ENCODE data around the gene TMEM170B. TPM values are rescaled to one million over a fixed set of nuclear protein-coding genes. Genes with fewer than 3 reads are reported as not detected.

The TMEM170B gene
- total and polyA plus RNA-seq, 2 of the 8 experiments (the other 6 are each of a cell fraction or from before 2014, with no cell fraction given): 0.80 to 4.3 TPM

DNA sequence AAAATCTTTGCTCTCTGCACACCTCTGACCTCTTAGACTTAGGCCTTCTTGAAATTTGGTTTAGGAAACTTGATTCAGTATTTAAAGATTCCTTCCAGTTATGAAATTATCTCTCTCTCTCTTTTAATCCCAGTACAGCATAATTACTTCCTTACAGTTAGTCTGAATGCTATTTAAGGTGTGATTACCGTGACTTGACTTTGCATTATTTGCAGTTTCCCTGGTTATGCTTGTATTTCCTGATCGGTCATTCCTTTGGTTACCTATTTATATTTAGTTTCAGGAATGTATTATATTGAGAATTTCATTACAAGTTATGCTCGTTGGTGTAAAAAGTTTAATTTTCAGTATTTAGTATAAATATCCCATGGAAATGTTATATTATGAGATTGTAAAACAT is 16.3 kb downstream of the TMEM170B start (continued):
- TF ChIP-seq, protein P1, sequence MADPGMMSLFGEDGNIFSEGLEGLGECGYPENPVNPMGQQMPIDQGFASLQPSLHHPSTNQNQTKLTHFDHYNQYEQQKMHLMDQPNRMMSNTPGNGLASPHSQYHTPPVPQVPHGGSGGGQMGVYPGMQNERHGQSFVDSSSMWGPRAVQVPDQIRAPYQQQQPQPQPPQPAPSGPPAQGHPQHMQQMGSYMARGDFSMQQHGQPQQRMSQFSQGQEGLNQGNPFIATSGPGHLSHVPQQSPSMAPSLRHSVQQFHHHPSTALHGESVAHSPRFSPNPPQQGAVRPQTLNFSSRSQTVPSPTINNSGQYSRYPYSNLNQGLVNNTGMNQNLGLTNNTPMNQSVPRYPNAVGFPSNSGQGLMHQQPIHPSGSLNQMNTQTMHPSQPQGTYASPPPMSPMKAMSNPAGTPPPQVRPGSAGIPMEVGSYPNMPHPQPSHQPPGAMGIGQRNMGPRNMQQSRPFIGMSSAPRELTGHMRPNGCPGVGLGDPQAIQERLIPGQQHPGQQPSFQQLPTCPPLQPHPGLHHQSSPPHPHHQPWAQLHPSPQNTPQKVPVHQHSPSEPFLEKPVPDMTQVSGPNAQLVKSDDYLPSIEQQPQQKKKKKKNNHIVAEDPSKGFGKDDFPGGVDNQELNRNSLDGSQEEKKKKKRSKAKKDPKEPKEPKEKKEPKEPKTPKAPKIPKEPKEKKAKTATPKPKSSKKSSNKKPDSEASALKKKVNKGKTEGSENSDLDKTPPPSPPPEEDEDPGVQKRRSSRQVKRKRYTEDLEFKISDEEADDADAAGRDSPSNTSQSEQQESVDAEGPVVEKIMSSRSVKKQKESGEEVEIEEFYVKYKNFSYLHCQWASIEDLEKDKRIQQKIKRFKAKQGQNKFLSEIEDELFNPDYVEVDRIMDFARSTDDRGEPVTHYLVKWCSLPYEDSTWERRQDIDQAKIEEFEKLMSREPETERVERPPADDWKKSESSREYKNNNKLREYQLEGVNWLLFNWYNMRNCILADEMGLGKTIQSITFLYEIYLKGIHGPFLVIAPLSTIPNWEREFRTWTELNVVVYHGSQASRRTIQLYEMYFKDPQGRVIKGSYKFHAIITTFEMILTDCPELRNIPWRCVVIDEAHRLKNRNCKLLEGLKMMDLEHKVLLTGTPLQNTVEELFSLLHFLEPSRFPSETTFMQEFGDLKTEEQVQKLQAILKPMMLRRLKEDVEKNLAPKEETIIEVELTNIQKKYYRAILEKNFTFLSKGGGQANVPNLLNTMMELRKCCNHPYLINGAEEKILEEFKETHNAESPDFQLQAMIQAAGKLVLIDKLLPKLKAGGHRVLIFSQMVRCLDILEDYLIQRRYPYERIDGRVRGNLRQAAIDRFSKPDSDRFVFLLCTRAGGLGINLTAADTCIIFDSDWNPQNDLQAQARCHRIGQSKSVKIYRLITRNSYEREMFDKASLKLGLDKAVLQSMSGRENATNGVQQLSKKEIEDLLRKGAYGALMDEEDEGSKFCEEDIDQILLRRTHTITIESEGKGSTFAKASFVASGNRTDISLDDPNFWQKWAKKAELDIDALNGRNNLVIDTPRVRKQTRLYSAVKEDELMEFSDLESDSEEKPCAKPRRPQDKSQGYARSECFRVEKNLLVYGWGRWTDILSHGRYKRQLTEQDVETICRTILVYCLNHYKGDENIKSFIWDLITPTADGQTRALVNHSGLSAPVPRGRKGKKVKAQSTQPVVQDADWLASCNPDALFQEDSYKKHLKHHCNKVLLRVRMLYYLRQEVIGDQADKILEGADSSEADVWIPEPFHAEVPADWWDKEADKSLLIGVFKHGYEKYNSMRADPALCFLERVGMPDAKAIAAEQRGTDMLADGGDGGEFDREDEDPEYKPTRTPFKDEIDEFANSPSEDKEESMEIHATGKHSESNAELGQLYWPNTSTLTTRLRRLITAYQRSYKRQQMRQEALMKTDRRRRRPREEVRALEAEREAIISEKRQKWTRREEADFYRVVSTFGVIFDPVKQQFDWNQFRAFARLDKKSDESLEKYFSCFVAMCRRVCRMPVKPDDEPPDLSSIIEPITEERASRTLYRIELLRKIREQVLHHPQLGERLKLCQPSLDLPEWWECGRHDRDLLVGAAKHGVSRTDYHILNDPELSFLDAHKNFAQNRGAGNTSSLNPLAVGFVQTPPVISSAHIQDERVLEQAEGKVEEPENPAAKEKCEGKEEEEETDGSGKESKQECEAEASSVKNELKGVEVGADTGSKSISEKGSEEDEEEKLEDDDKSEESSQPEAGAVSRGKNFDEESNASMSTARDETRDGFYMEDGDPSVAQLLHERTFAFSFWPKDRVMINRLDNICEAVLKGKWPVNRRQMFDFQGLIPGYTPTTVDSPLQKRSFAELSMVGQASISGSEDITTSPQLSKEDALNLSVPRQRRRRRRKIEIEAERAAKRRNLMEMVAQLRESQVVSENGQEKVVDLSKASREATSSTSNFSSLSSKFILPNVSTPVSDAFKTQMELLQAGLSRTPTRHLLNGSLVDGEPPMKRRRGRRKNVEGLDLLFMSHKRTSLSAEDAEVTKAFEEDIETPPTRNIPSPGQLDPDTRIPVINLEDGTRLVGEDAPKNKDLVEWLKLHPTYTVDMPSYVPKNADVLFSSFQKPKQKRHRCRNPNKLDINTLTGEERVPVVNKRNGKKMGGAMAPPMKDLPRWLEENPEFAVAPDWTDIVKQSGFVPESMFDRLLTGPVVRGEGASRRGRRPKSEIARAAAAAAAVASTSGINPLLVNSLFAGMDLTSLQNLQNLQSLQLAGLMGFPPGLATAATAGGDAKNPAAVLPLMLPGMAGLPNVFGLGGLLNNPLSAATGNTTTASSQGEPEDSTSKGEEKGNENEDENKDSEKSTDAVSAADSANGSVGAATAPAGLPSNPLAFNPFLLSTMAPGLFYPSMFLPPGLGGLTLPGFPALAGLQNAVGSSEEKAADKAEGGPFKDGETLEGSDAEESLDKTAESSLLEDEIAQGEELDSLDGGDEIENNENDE (IDR thresholded peaks at IDR 0.05; ENCODE audit: insufficient replicate concordance, low read length): no peak
- TF ChIP-seq, protein P2, sequence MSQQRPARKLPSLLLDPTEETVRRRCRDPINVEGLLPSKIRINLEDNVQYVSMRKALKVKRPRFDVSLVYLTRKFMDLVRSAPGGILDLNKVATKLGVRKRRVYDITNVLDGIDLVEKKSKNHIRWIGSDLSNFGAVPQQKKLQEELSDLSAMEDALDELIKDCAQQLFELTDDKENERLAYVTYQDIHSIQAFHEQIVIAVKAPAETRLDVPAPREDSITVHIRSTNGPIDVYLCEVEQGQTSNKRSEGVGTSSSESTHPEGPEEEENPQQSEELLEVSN (IDR thresholded peaks at IDR 0.05): no peak
- TF ChIP-seq SIRT6 (IDR thresholded peaks at IDR 0.05; ENCODE audit: low read length) (no peak), PHF8 (conservative IDR thresholded peaks at IDR 0.05; ENCODE audit: low read depth, low read length) (no peak), KDM4A (IDR thresholded peaks at IDR 0.05; ENCODE audit: low read depth, low read length, severe bottlenecking) (no peak), RBBP5 (IDR thresholded peaks at IDR 0.05; ENCODE audit: borderline replicate concordance, low read depth, low read length) (no peak), JUND (IDR thresholded peaks at IDR 0.05; ENCODE audit: low read length) (no peak)
- TF ChIP-seq, protein P3, sequence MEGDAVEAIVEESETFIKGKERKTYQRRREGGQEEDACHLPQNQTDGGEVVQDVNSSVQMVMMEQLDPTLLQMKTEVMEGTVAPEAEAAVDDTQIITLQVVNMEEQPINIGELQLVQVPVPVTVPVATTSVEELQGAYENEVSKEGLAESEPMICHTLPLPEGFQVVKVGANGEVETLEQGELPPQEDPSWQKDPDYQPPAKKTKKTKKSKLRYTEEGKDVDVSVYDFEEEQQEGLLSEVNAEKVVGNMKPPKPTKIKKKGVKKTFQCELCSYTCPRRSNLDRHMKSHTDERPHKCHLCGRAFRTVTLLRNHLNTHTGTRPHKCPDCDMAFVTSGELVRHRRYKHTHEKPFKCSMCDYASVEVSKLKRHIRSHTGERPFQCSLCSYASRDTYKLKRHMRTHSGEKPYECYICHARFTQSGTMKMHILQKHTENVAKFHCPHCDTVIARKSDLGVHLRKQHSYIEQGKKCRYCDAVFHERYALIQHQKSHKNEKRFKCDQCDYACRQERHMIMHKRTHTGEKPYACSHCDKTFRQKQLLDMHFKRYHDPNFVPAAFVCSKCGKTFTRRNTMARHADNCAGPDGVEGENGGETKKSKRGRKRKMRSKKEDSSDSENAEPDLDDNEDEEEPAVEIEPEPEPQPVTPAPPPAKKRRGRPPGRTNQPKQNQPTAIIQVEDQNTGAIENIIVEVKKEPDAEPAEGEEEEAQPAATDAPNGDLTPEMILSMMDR (IDR thresholded peaks at IDR 0.05; ENCODE audit: control extremely low read depth in 1 of 3, insufficient read depth in 1 of 3, low read depth in 1 of 3, low read length in 3 of 3): no peak
